IPS-18c (cell line): ENCODE data around the gene SPAG8.

Source experiments
- H3K4me3 ChIP-seq: 2 replicates; pipeline ENCODE4 v1.7.0; 2013; ENCODE audit warnings: low read depth, mild to moderate bottlenecking, low read length, moderate library complexity; ENCODE audit not compliant: insufficient read depth
- H3K9me3 ChIP-seq: one replicate; pipeline ENCODE4 v1.6.1; 2013; ENCODE audit warnings: mild to moderate bottlenecking, low read length, moderate library complexity; ENCODE audit not compliant: control insufficient read depth, insufficient read depth

Gene SPAG8, protein sequence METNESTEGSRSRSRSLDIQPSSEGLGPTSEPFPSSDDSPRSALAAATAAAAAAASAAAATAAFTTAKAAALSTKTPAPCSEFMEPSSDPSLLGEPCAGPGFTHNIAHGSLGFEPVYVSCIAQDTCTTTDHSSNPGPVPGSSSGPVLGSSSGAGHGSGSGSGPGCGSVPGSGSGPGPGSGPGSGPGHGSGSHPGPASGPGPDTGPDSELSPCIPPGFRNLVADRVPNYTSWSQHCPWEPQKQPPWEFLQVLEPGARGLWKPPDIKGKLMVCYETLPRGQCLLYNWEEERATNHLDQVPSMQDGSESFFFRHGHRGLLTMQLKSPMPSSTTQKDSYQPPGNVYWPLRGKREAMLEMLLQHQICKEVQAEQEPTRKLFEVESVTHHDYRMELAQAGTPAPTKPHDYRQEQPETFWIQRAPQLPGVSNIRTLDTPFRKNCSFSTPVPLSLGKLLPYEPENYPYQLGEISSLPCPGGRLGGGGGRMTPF

DNA sequence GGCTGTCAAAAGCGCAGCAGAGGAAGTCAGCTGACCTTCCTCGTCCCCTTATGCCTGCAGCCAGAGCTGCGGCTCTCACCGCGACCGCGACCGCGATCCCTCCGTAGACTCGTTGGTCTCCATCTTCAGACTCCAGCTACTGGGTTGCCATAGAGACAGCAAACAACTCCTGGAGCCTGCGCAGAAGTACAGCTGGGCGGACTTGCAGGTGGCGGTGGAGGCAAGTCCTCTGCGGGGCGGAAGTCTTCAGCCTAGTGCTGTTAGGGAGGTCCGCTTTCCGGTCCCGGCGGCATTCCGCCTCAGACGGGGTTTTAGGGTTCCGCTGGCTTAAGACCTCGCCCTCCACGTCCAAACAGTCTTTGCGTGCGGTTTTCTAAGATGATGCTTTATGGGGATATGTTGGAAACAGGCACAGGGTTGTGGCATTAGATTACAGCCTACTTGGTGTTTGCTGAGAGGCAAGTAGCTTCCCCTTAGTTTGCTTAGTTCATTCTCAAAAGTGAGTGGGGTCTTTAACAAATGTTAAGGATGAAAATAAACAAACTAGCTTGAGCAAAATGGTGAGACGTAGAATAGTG lies at the start of gene SPAG8:
SPAG8 (minus strand) TSS at position 238 of the 578 bp plus-strand sequence; CDS start at position 123, 115 bp downstream.
- Histone ChIP-seq H3K4me3 (peak within 1 kb of the TSS; percentile 58), H3K9me3 (no peaks in the 10 kb centered on the region)

DNA sequence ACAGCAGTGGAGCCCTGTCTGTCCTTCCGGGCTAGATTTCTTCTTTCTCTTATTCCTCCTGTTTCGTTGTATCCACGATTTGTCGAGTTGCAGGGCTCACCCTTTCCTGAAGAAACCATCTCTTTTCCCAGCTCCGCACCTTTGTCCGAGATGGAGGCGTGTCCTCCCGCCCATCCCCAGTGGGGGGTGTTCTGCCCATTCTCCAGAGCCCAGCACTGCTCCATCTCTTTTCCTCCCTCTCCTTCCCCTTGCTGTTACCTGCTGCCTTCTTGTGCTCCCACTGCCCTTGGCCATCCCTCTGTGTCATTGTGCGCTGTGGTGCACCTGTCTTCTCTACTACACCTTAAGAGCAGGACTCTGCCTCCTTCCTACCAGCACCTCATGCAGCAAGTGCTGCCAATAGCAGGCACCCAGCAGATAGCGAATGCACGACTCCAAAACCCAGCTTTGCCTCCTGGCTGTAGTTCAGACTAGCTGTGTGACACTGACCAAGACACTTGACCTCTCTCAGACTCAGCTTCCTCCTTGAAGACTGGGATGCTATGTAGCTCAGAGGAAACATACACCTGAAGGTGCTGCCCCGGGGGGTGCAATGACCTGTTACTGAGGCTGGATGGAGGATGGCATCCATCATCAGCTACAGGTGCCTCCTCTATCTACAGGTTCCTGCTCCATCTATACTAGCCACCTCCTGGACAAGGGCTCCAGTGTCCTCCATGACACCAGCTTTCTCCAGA lies 49.3 kb upstream of the SPAG8 start:
- Histone ChIP-seq H3K9me3 (no peaks in the 10 kb centered on the region), H3K4me3 (no peak overlapping the region)

DNA sequence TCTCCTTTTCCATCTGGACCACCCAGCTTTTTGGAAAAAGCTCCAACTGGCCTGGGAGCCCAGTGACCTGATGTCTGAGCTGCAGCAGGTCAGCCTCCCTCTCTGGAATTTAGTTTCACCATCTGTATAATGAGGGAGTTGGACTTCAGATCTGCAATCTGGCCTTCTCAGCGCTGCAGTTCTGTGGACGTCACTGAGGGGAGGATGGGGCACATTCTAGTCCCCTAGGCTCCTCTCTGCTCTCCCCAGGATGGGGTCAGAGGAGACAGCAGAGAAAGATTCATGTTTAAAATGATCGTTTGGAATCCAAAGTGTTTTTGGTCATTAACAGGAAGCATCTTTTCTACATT lies 47.9 kb upstream of the SPAG8 start:
- no peak overlapping the region for H3K4me3 ChIP-seq
- no peaks in the 10 kb centered on the region for H3K9me3 ChIP-seq

DNA sequence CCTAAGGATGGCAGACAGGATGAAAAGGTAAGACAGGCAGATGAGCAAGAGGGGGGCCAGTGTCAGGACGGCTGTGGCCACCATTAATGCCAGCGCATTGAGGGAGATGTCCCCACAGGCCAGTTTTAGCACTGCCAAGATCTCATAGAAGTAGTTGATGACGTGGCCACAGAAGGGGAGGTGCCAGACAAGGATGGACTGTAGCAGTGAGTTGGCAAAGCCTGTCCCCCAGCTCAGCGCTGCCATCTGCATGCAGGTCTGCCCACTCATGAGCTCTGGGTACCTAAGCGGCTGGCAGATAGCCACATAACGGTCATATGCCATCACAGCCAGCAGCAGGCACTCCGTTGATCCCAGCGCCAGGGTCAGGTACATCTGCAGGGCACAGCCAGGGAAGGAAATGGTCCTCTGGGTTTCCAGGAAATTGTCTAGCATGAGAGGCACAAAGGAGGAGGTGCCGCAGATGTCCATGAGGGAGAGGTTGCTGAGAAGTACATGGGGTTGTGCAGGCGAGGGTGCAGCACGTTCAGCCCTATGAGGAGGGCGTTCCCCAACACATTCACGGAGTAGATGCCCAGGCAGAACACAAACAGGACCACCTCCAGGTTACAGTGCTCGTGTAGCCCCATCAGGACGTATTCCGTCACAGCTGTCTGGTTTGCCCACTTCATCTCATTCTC lies 47.4 kb upstream of the SPAG8 start:
- Histone ChIP-seq H3K9me3 (no peaks in the 10 kb centered on the region), H3K4me3 (no peak overlapping the region)

DNA sequence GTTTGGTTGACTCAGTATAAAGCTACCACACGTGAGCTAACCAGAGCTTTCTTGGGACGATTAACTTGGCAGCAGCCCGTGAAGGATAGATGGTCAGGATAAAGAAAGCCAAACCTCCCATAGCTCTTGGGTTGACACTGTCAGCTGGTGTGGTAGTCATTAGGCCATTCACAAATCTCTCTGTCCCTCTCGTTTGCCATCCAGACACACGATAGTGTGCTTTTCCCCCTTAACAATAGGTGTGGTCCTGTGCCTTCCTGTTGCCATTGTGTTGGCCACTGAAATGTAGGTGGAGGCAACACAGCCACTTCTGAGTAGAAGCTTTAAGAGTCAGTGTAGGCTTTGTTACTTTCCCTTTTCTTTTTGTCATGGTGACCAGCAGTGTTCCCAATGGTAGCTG lies 46.4 kb upstream of the SPAG8 start:
- no peaks in the 10 kb centered on the region for H3K9me3 ChIP-seq

DNA sequence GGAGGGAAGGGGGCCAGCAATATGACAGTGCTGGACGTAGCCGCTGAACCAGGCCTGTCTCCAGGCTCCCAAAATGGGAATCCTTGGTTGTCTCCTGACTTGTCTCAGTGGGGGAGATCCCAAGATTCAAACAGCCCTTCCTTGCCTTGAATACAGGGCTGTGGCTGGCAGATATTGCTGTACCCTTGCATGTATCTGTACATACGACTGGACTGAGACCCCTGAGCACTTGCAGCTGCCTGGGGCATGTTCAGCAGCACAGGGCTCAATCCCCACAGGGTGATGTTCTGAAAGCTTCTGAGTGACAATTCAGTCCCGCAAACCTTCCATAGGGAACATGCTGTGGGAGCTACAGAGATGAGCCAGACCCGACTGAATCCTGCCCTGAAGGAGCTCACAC lies 44.8 kb upstream of the SPAG8 start:
- no peak overlapping the region for H3K4me3 ChIP-seq

More for the DNA sequence above, 46.4 kb upstream of the SPAG8 start:
- no peak overlapping the region for H3K4me3 ChIP-seq

DNA sequence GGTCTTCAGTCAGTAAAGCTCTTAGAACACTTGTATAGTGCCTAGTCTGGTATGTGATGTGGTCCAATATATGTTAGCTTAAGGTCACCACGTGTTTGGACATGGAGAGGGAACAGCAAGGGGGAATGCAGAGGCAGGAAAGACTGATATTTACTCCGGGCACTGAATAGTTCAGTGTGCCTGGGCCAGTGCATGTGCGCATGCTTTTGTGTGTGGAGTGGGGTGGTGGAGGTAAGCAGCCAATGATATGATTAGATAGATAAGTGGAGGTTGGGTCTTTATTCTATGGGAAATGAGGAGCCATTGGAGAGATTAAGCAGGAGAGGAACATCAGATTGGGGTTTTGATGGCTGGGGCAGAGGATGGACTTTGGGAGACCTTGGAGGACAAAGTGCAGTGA lies 44.1 kb upstream of the SPAG8 start:
- Histone ChIP-seq H3K4me3 (no peak overlapping the region), H3K9me3 (no peaks in the 10 kb centered on the region)

More for the DNA sequence above, 44.8 kb upstream of the SPAG8 start:
- H3K9me3 ChIP-seq = no peaks in the 10 kb centered on the region

DNA sequence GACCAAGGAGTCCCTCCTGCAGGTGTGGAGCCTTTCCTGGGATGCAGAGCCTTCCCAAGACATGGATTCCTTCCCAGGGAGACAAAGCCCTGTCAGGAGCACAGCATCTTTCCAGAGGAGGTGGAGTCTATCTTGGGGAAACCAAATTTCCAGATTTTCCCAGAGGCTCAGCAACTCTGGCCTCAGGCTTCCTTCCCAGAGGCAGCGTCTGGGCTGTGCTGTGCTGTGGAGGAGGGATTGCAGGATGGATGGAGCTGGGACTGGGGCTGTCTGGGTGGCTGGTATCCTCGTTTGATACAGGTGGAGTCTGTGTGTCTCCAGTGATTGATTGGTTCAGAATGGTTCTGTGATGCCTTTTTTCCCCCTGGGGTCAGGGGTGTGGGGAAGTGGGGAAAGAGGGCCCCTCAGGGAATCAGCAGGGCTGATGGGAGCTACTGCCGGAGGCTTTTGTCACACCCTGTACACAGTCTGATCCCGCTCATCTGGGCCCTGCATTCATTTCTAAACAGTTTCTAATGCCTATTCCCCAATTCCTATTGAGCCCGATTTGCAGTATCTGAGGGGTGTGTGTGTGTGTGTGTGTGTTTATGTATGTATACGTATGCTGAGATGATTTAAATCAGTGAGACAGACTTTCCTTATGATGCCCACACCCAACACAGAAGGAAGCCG lies 42.2 kb upstream of the SPAG8 start:
- Histone ChIP-seq H3K4me3 (no peak overlapping the region), H3K9me3 (no peaks in the 10 kb centered on the region)

DNA sequence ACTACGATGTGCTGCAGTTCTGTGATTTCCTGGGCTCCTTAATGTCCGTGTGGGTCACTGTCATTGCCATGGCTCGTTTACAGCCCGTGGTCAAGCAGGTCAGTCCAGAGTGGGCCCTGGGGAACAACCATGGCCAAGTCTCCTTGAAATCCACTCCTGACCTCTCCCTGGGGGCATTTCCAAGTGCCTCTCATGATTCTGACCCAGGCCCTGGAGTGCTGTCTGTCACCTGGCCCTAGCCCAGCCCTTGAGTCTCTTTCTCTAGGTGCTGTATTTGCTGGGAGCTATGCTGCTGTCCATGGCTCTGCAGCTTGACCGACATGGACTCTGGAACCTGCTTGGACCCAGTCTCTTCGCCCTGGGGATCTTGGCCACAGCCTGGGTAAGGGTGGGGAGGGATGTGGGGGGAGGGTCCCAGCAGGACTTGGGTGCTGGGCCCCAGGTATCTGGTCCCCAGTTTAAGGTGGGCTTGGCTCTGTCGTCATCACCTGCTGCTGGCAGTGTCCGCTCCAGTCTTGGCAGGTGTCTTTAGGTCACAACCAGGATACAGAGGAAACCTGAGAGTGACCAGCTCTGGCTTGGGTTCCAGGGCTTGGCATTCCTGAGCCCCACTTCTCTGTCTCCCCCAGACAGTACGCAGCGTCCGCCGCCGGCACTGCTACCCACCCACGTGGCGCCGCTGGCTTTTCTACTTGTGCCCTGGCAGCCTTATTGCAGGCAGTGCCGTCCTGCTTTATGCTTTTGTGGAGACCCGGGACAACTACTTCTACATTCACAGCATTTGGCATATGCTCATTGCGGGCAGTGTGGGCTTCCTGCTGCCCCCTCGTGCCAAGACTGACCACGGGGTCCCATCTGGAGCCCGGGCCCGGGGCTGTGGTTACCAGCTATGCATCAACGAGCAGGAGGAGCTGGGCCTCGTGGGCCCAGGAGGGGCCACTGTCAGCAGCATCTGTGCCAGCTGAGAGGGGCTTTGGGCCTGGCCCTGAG lies 41.1 kb upstream of the SPAG8 start:
- Histone ChIP-seq H3K4me3 (no peak overlapping the region), H3K9me3 (no peaks in the 10 kb centered on the region)

DNA sequence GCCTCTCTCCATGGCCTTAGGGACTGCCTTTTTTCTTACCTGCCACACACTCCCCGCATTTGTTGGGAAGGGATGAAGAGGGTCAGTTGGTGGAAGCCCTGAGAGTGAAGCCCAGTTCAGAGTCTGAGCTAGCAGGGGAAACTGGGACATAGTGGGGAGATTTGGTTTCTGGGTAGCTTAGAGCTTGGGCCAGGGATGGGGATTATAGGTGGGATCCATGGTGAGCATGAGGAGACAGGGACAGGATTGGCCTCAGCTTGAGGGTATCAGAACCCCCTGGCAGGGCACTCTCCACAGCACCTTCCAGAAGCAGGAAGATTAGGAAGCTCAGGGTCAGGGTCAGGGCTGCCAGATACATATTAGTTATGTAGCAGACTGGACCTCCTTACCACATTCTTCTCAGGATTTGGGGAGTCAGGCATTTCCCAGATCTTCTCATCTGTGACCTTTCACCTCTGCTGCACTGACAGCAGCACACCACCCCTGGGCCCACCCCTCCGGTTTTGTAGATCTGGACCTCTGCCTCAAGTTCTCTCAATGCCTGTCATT lies 40.3 kb upstream of the SPAG8 start:
- no peak overlapping the region for H3K4me3 ChIP-seq
- no peaks in the 10 kb centered on the region for H3K9me3 ChIP-seq

DNA sequence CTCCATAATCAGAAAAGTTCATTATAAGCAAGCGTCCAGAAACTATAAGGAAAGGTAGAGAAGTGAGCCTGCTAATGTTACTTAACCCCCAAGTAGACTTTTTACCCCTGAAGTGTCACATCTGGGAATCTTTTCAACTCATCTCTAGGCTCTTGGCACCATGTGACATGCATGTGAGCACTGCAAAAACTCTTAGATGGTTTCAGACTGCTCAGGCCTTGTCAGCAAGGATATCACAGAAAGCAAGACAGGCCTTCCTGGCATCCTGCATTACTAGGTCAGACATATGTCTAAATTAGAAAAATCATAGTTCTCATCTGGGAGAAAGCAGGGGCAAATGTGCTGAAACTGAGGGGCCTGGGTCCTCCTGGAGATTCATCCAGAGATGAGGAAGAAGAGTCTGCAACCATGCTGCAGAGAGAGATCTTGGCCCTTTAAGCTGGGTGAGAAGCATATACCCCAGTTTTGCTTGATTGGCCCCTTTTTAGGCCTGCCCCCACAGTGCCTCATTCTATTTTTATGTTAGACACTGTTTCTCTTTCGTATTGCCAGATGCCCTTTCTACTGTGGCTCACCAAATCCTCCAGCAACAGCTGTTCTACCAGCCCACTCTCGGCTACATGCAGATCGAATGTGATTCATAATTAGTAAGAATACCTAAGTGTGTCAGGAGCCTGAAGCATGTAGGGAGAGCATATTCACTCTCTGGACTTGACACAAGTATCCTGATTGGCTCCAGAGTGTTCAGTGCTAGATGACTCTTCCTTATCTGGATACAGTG lies 35.9 kb upstream of the SPAG8 start:
- Histone ChIP-seq H3K9me3 (no peaks in the 10 kb centered on the region), H3K4me3 (no peak overlapping the region)

DNA sequence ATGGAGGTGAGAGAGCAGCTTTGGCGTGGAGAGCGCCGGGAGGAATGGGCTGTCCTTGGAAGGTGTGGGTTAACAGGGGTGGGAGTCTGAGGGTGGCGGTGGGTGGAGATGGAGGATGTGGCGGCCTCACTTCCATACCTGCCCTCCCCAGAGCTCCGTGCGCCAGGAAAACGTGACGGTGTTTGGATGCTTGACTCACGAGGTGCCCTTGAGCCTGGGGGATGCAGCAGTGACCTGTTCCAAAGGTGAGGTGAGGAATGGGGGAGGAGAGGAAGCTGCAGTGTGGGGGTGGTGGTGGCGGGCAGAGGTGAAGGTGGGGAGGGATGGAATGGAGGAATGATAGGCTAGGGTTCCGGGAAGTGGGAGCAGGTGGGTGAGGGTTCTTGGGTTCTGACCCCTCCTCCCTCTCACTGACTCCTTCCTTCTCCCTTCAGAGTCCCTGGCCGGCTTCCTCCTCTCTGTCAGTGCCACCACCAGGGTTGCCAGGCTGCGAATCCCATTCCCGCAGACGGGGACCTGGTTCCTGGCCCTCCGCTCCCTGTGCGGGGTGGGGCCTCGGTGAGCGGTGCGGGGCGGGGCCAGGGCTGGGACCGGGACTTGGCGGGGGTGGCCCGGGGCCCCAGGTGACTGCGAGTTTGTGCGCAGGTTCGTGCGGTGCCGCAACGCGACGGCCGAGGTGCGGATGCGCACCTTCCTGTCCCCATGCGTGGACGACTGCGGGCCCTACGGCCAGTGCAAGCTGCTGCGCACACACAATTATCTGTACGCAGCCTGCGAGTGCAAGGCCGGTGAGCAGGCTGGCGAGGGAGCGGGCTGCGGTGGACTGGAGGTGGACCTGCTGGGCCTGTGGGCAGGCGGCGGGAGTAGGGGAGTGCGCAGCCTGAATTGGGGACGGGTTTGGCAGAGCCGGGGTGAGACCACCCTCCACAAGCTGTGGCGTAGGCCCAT lies 34.0 kb upstream of the SPAG8 start:
- peak overlapping the region; percentile 55 for H3K4me3 ChIP-seq

DNA sequence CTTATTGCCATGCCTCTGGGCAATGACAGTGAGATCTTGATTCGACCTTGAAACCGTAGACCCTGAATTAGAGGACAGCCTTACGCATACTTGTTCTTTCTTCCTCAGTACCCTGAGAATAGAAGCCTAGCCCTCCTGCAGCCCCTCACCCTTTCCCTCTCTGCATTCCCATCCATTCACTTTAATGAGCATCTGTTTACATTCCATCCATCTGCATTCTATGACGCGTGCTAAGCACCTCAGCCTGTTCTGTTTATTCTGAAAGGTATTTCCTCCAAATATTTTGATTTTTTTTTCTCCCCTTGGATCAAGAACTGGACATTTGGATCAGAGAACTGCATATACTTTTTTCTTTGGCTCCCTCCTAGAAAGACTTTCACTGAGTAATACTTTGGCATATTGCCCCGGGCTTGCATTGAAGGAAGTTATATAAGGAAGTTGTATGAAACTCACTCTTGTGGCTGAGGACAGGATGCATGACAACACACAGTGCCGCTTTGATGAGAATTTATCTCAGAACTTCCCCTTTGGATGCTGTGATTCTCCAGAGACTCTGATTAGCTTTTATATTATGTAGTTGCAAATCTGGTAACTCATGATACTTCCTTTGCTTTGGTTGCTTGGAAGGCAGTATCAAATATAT lies 32.7 kb upstream of the SPAG8 start:
- 0 out of 2 replicates have a peak overlapping the region, but pooled peaks have one; percentile 55 for H3K4me3 ChIP-seq
- H3K9me3 ChIP-seq = no peaks in the 10 kb centered on the region

More for the DNA sequence above, 34.0 kb upstream of the SPAG8 start:
- H3K9me3 ChIP-seq = no peaks in the 10 kb centered on the region

DNA sequence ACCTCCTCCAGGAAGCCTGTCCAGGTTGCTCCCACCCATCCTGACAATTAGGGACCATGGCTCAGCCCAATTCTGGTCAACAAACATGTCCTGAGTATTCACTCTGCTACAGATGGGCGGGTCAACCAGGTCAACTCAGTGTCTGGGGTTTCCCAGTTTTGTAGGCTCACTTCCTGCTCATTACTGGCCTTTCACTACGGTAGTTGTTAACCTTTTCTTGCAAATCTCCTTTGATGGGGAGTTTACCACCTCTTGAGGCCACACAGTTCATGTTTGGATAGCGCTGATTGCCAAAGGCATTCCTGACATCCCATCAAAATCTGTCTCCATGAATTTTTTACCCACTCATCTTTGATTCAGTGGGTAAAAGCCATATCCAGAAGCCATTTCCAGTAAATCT lies 30.7 kb upstream of the SPAG8 start:
- no peaks in the 10 kb centered on the region for H3K9me3 ChIP-seq
- no peak overlapping the region for H3K4me3 ChIP-seq
